ENCODE measurements around the gene EHD3.

- no peak for TF ChIP-seq POLR2AphosphoS5 (IDR thresholded peaks at IDR 0.05; ENCODE audit: low read depth)
- no peak for TF ChIP-seq CTCF (IDR thresholded peaks at IDR 0.05; ENCODE audit: insufficient read depth, low read length)
These were observed 19.5 kb upstream of the EHD3 start for GRCh38 chr2:31214444-31214915.
